Heart left ventricle (tissue), 16 donors: ENCODE measurements around the gene UPP2. TPM values are rescaled to one million over a fixed set of nuclear protein-coding genes. Genes with fewer than 3 reads are reported as not detected.

Source experiments
- ATAC-seq, 4 donors: fragments of 200-7000 bp; cut with Tn5 transposase; one replicate each; pipeline ENCODE4 v1.9.1; 2020 to 2022; ENCODE audit warnings: moderate library complexity in 4 of 4, mild to moderate bottlenecking in 3 of 4, moderate number of reproducible peaks in 1 of 4
- DNase-seq, 5 donors: peaks; one replicate each; pipeline ENCODE4 v3.0.0-alpha.2; 2020
- H3K27ac ChIP-seq, 12 donors: fragments of 200-600 bp; sonication (generic) in 4 of 12; one replicate each; pipeline versions ENCODE4 v1.5.0 to v1.8.0; 2016 to 2022; ENCODE audit warnings: mild to moderate bottlenecking in 2 of 12
- H3K27me3 ChIP-seq, 9 donors: fragments of 200-600 bp; sonication (generic) in 2 of 9; one replicate each; pipeline versions ENCODE4 v1.5.1 to v1.8.0; 2016 to 2022; ENCODE audit warnings: mild to moderate bottlenecking in 3 of 9
- H3K36me3 ChIP-seq, 9 donors: fragments of 200-600 bp; sonication (generic) in 2 of 9; one replicate each; pipeline versions ENCODE4 v1.5.0 to v1.8.0; 2018 to 2022; ENCODE audit warnings: mild to moderate bottlenecking in 2 of 9
- H3K4me1 ChIP-seq, 12 donors: fragments of 200-600 bp; sonication (generic) in 4 of 12; one replicate each; pipeline versions ENCODE4 v1.5.0 to v1.8.0; 2016 to 2022; ENCODE audit warnings: mild to moderate bottlenecking in 3 of 12
- H3K4me3 ChIP-seq, 12 donors: fragments of 200-600 bp; sonication (generic) in 4 of 12; one replicate each; pipeline versions ENCODE4 v1.5.0 to v1.8.0; 2017 to 2022; ENCODE audit warnings: mild to moderate bottlenecking in 9 of 12, moderate library complexity in 4 of 12
- H3K9me3 ChIP-seq, 12 donors: fragments of 200-600 bp; sonication (generic) in 4 of 12; one replicate each; pipeline versions ENCODE4 v1.5.0 to v1.8.0; 2016 to 2022; ENCODE audit warnings: mild to moderate bottlenecking in 1 of 12
- POLR2A ChIP-seq, 2 donors: fragments of 450-650 bp; IDR thresholded peaks; one replicate each; pipeline ENCODE4 v1.6.1; 2017; ENCODE audit warnings: antibody characterized with exemption in 2 of 2, mild to moderate bottlenecking in 2 of 2, moderate library complexity in 2 of 2
- WGBS, 4 donors: extraction: QIAGEN DNeasy Blood & Tissue Kit in 2 of 4; methylation state at CpG; one replicate each; pipeline versions ENCODE4 v1.1.5 to v1.1.7; 2013 to 2018; 5-methylcytosine and 5-hydroxymethylcytosine counted together
- intact Hi-C, 10 donors: fragments of 100-400 bp; cut with DNase I; formaldehyde crosslinking; loops; one replicate each; pipeline versions ENCODE4 v1.11.1 to v1.14.2; 2022
- polyA plus RNA-seq, 2 donors: library from polyadenylated mRNA; stranded (reverse); fragments of 200-250 nt; gene quantifications; one replicate each; pipeline ENCODE4 v1.2.3, GENCODE V29; 2013
- total RNA-seq, 9 donors: library from RNA; depleted of rRNA in 2 of 9; stranded (reverse); fragments of >200 nt in 2 of 9; fragmentation: NEBNext Ultra II Directional in 3 of 9; extraction: Animal tissue kit (Norgen Biotek cat#: 25700) in 3 of 9; gene quantifications; one replicate each; pipeline versions ENCODE4 v1.1.0 to v1.2.4, GENCODE V29; 2016 to 2023
- TF ChIP-seq, protein P1 (sequence below), 12 donors: fragments of 200-600 bp; sonication (generic) in 4 of 12; IDR thresholded peaks; one replicate each; pipeline versions ENCODE4 v1.5.0 to v1.8.0; 2018 to 2022; ENCODE audit warnings: antibody characterized with exemption in 12 of 12, mild to moderate bottlenecking in 5 of 12
- donor health status: ischemic (EF 13 %, LVEDD 7.1; RV severe dilation, severe dysfunction).
- donor health status: healthy with polysubstance abuse.
- donor health status: DM: no; HTN: yes; CAD: no.
- donor health status: DM: no; HTN: no; CAD: no.
- donor health status: ischemic (EF 25% LVEDD 6.9; RV normal size, moderate dysfunction).
- donor health status: ischemic (EF 25% LVEDD 5.7; RV mildly dilated, moderate dysfunction).
- donor health status: healthy.
- donor health status: DM: yes; HTN: yes; CAD: no.
- donor health status: ischemic (EF 35%, LVEDD 5.7; RV mildly dilated, moderate dysfunction).
- donor health status: nonischemic (EF 11% LVEDD 7.7; RV severe dilation, severe dysfunction).
- donor health status: DM: yes; HTN: yes; CAD: no.
- donor health status: PGD.
- donor health status: ischemic (EF 29% LVEDD 5.4; RV normal size, mild dysfunction).
- donor health status: nonischemic (EF 23%, LVEDD 6.1; RV moderate dilation, normal function).

Gene UPP2
- total and polyA plus RNA-seq, 11 donors = not detected

DNA sequence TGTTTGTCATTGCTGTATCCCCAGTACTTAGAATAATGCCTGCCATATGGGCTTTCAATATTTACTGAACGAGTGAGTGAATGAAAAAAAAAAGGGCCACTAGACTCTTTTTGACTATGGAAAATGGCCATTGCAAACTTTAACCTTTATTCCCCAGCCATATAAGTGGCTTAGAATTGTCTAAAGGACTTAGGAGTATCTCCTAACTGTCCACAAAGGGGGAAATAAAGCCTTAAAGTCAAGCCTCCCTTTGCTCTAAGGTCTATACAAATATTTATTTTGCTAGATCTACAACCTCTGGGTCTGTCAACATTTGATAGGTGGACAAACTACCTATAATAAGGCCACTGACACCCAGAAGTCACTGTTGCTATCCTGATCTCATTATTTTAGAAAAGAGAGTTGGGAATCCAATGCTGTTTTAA, 25.7 kb downstream of the UPP2 start:
- peaks cover 0 to 4% (median 0%) of the 10 kb centered on the region in 9 donors for H3K27me3 ChIP-seq
- TF ChIP-seq, protein P1, sequence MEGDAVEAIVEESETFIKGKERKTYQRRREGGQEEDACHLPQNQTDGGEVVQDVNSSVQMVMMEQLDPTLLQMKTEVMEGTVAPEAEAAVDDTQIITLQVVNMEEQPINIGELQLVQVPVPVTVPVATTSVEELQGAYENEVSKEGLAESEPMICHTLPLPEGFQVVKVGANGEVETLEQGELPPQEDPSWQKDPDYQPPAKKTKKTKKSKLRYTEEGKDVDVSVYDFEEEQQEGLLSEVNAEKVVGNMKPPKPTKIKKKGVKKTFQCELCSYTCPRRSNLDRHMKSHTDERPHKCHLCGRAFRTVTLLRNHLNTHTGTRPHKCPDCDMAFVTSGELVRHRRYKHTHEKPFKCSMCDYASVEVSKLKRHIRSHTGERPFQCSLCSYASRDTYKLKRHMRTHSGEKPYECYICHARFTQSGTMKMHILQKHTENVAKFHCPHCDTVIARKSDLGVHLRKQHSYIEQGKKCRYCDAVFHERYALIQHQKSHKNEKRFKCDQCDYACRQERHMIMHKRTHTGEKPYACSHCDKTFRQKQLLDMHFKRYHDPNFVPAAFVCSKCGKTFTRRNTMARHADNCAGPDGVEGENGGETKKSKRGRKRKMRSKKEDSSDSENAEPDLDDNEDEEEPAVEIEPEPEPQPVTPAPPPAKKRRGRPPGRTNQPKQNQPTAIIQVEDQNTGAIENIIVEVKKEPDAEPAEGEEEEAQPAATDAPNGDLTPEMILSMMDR (IDR thresholded peaks at IDR 0.05) = no peak
- no peak for TF ChIP-seq POLR2A (IDR thresholded peaks at IDR 0.05)
- no peaks in the 10 kb centered on the region for H3K36me3 ChIP-seq
- no peaks in the 10 kb centered on the region for H3K4me1 ChIP-seq
- no peak for ATAC-seq
- no peaks in the 10 kb centered on the region for H3K9me3 ChIP-seq
- intact Hi-C loops = no loop called here
- H3K27ac ChIP-seq = no peak overlapping the region
- no peak for DNase-seq
- no peak overlapping the region for H3K4me3 ChIP-seq
- 68 to 83% (median 70%) methylated on average over 1 of the region's 1 CpG for WGBS, 4 donors

DNA sequence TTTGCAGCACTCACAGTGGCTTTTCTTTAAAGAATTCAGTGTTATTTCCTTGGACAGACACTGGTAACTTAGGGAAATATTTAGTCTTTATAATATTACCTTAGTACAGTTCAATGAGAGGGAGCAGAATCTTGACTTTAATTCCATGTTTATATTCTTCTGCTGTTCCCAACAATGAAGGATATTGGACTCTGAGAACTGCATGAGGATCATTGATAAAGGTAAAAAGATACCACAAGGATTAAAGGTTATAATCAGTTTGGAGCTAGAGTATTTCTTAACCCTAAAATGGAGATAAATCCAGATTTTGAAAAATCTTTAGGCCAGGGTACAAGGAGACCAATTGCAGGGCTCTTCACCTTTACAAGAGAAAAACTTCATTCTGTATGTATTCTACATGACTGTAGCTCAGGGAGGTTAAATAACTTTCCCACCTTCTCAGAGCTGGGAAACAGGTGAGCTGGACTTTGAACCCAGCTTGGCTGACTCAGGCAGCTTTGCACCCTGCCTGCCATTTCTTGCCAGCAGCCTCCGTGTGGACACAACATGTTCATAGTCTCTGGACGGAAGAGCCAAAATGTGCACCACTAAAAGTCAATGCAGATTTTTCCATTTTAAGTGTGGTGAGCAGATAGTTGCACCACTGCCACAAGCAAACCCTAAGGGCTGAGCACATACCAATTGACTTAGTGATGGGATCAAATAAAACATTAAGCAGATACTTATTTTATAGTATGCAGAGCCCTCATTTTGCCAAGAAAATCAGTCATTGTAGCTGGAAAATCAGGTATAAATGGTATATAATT, 26.7 kb downstream of the UPP2 start:
- H3K27me3 ChIP-seq = peaks cover 0 to 4% (median 0%) of the 10 kb centered on the region in 9 donors
- no peaks in the 10 kb centered on the region for H3K9me3 ChIP-seq
- no peak overlapping the region for H3K27ac ChIP-seq
- ATAC-seq (no peak), DNase-seq (no peak)
- no peaks in the 10 kb centered on the region for H3K36me3 ChIP-seq
- TF ChIP-seq POLR2A (IDR thresholded peaks at IDR 0.05) = no peak
- TF ChIP-seq, protein P1 (IDR thresholded peaks at IDR 0.05) = no peak
- intact Hi-C loops = no loop called here
- no peak overlapping the region for H3K4me3 ChIP-seq
- 64 to 90% (median 82%) methylated on average over 2 of the region's 2 CpGs for WGBS, 4 donors
- no peaks in the 10 kb centered on the region for H3K4me1 ChIP-seq

GRCh38 chr2:158129037-158129436, 27.4 kb downstream of the UPP2 start:
- intact Hi-C loops = no loop called here
- no peak overlapping the region for H3K4me3 ChIP-seq
- 58 to 68% (median 60%) methylated on average over 5 of the region's 5 CpGs for WGBS, 4 donors
- TF ChIP-seq, protein P1 (IDR thresholded peaks at IDR 0.05) = no peak
- TF ChIP-seq POLR2A (IDR thresholded peaks at IDR 0.05) = no peak
- no peak overlapping the region for H3K27ac ChIP-seq
- ATAC-seq (no peak), DNase-seq (no peak)
- H3K4me1 ChIP-seq = no peaks in the 10 kb centered on the region
- no peaks in the 10 kb centered on the region for H3K36me3 ChIP-seq
- H3K27me3 ChIP-seq = peaks cover 0 to 4% (median 0%) of the 10 kb centered on the region in 9 donors
- H3K9me3 ChIP-seq = no peaks in the 10 kb centered on the region

- TF ChIP-seq POLR2A (IDR thresholded peaks at IDR 0.05) = no peak
- TF ChIP-seq, protein P1 (IDR thresholded peaks at IDR 0.05) = no peak
- DNase-seq (no peak), ATAC-seq (no peak)
- H3K4me1 ChIP-seq = no peaks in the 10 kb centered on the region
- peaks cover 0 to 4% (median 0%) of the 10 kb centered on the region in 9 donors for H3K27me3 ChIP-seq
- intact Hi-C loops = no loop called here
- H3K27ac ChIP-seq = no peak overlapping the region
- 80 to 87% (median 83%) methylated on average over 2 of the region's 2 CpGs for WGBS, 4 donors
- no peaks in the 10 kb centered on the region for H3K9me3 ChIP-seq
- no peaks in the 10 kb centered on the region for H3K36me3 ChIP-seq
- H3K4me3 ChIP-seq = no peak overlapping the region
Observed at GRCh38 chr2:158130832-158131473, 29.3 kb downstream of the UPP2 start.
